Metanephros (tissue), 1 donor: ENCODE measurements around the gene OARD1. TPM values are rescaled to one million over a fixed set of nuclear protein-coding genes. Genes with fewer than 3 reads are reported as not detected.

ENCODE experiments used
- total RNA-seq: library from RNA; depleted of rRNA; stranded (reverse); fragments of >200 nt; gene quantifications from one replicate; pipeline ENCODE4 v1.2.3, GENCODE V29; 2014

Gene OARD1, protein sequence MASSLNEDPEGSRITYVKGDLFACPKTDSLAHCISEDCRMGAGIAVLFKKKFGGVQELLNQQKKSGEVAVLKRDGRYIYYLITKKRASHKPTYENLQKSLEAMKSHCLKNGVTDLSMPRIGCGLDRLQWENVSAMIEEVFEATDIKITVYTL
- total RNA-seq, result 30.7 TPM

DNA sequence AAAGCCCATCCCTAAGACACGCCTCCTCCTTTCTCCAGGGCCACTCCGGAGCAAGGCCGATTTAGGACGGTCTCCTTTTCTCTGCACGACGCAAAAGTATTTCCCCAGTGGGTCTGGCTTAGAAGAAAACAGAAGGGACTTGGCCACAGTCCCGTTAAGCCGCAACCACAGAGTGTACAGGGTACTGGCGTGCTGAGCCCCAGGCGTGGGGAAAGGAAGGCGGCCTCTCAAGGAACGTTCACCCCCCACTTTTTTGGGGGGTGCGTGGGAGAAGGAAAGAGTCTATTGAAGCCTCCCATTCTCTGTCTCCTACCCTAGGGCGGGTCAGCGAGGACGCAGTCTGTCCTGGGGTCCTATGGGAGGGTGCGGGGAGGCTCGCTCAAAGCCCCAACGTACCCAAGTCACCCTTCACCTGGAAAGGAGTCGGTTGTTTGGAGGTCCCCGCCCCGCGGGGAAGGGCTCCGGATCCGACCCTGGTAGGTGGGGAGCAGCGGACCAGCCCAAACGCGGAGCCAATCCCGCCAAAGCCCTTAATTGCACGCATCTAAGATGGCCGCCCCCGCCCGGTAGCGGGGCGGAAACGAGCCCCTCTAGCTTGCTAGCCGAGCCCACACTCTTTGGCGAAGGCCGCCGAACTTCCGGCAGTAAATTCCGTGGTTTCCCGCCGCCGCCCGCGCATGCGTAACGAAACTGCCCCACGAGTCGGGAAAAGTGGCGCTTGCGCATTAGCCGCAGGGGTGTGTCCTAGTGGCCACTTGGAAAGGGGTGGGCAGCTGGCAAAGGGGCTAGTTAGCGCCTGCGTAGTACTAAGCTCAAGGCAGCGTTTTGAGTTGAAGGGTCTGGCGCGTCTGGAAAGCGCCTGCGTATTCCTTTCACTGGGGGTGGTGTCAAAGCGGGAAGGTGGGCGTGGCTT, at the start of gene OARD1:
Gene OARD1, minus strand, starts transcription at position 434 of the 913 bp plus-strand sequence. CDS start 722 bp downstream, outside the sequence.

DNA sequence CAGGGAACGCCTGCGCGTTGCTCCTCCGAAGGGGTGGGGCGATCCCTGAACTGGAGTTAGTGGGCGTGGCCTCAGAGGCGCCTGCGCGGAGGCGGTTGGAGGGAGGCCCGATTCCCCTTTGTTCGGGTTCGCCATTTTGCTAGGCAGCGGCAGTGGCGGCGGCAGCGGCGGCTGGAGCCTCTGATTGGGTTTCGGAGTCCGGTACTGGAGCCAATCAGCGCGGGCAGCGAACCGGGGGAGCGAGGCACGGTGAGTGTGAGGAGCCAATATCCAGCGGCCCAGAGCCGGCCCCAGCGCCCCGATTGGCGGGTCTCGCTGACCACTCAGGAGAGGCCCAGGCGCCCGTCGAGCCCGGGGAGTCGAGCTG, 663 bp upstream of the OARD1 start, which contains the start of gene NFYA:
Gene NFYA, plus strand, starts transcription at position 139 of the 367 bp plus-strand sequence. CDS start 6,116 bp downstream, outside the sequence.

DNA sequence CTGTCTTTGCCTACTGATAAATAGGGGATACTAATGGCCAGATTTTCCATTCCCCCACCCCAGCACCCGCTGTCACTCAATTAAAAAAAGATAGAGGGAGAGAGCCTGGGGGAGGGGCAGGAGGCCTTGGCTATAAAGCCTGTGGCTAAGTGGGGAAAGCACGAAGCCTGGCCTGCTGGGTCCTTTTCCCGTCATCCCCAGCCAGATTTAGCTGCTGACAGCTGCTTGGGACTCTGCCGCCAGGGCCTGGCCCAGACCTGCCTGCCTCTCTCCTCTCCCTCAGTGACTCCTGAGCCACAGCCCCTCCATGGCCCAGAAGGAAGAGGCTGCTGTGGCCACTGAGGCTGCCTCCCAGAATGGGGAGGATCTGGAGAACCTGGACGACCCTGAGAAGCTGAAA, 19.1 kb downstream of the OARD1 start, which contains the start of gene APOBEC2:
Gene APOBEC2, plus strand, starts transcription at position 162 of the 400 bp plus-strand sequence. Its CDS starts 146 bp downstream, at position 308.

GRCh38 chr6:41042226-41043055, 29.7 kb downstream of the OARD1 start, which contains the start of gene TSPO2:
Gene TSPO2, plus strand, starts transcription at chr6:41042467. Its CDS starts 519 bp downstream, at chr6:41042986.

DNA sequence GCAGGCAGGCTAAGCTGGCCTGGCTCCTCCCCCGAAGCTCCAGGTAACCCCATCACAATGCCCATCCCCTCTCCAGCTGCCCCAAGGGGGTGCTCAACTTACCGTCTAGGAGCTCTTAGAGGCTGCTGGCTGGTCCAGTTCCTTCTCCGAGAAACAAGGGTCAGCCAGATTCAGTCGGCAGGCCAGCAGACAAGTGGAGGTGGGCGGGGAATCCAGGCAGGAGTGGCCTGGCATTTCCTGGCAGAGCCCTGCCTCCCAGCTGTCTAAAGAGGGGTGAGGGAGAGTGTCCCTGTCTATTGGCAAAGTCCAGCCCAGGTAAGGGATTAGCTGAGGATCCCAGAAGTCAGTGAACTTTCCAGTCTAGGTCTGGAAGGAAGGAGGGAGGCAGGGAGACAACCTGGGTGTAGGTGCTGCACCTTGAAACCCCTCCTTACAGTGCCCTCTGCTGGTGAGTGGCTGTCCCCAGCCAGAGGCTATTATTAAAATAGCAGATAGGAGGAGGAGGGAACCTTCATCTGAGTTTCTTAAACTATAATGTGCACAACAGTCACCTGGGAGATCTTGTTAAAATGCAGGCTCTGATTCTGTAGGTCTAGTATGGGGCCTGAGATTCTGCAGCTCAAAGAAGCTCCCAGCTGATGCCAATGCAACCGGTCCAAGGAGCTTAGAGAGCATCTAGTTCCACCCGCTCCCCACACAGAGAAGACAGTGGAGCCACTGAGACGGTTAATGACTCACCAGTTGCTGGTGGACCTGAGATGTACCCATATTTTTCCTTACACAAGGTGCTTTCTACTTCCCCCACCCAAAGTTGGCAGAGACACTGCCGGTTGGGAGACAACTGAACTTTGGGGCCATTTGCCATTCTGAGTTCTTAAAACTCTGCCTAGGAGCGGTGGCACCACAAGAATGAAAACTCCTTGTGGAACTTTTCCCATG, 32.8 kb downstream of the OARD1 start, which contains the start of gene UNC5CL:
Gene UNC5CL, minus strand, starts transcription at position 162 of the 939 bp plus-strand sequence. CDS start 4,147 bp downstream, outside the sequence.

Other genes with a start within 250 kb of the OARD1 start
- 14.6 TPM for gene UNC5CL, start 33.1 kb downstream of the OARD1 start, total RNA-seq
- gene TSPO2, start 29.9 kb downstream of the OARD1 start, total RNA-seq, result 1.5 TPM
- 197 TPM for gene APOBEC2, start 19.2 kb downstream of the OARD1 start, total RNA-seq
- 42.5 TPM for gene NFYA, start 618 bp upstream of the OARD1 start, total RNA-seq
- gene TREML1, start 82.0 kb upstream of the OARD1 start, total RNA-seq, result 2.2 TPM
- 0.99 TPM for gene TREM2, start 90.8 kb upstream of the OARD1 start, total RNA-seq
- 0.76 TPM for gene TREML2, start 128.8 kb upstream of the OARD1 start, total RNA-seq
- 0.12 TPM for gene TREML4, start 156.0 kb upstream of the OARD1 start, total RNA-seq
- gene TREM1, start 214.3 kb upstream of the OARD1 start, total RNA-seq, result 1.2 TPM